Liver (tissue), 9 donors: Measurements from ENCODE around the gene TUSC2. TPM values are rescaled to one million over a fixed set of nuclear protein-coding genes. Genes with fewer than 3 reads are reported as not detected.

ENCODE experiments used
- DNase-seq: peaks from one replicate; pipeline ENCODE4 v3.0.0-alpha.2; 2017; ENCODE audit warnings: low spot score
- H3K27ac ChIP-seq, 2 donors: one replicate each; pipeline ENCODE4 v1.7.0; 2013; ENCODE audit warnings: inconsistent platforms in 2 of 2, low read length in 2 of 2, control low read depth in 1 of 2, low read depth in 1 of 2, mild to moderate bottlenecking in 1 of 2
- H3K27me3 ChIP-seq, 4 donors: one replicate each; pipeline versions ENCODE4 v1.6.1 to v1.7.0; 2013; ENCODE audit warnings: low read length in 3 of 4, inconsistent platforms in 1 of 4, mild to moderate bottlenecking in 1 of 4, moderate library complexity in 1 of 4; ENCODE audit not compliant: control insufficient read depth in 4 of 4, insufficient read depth in 4 of 4
- H3K36me3 ChIP-seq, 4 donors: one replicate each; pipeline versions ENCODE4 v1.6.1 to v1.7.0; 2013; ENCODE audit warnings: low read length in 3 of 4, mild to moderate bottlenecking in 3 of 4, low read depth in 1 of 4, moderate library complexity in 1 of 4; ENCODE audit not compliant: control insufficient read depth in 4 of 4, insufficient read depth in 3 of 4
- H3K4me1 ChIP-seq, 4 donors: one replicate each; pipeline versions ENCODE4 v1.6.1 to v1.7.0; 2013; ENCODE audit warnings: low read length in 3 of 4, mild to moderate bottlenecking in 3 of 4, moderate library complexity in 1 of 4; ENCODE audit not compliant: control insufficient read depth in 4 of 4, insufficient read depth in 4 of 4
- H3K4me3 ChIP-seq, 3 donors: one replicate each; pipeline versions ENCODE4 v1.6.1 to v1.7.0; 2013; ENCODE audit warnings: low read length in 3 of 3, control low read depth in 1 of 3, low read depth in 1 of 3, mild to moderate bottlenecking in 1 of 3
- H3K9ac ChIP-seq, 2 donors: one replicate each; pipeline ENCODE4 v1.7.0; 2013; ENCODE audit warnings: low read length in 2 of 2, mild to moderate bottlenecking in 2 of 2, moderate library complexity in 2 of 2, control low read depth in 1 of 2, low read depth in 1 of 2
- H3K9me3 ChIP-seq, 4 donors: one replicate each; pipeline versions ENCODE4 v1.6.1 to v1.7.0; 2013; ENCODE audit warnings: low read length in 3 of 4; ENCODE audit not compliant: control insufficient read depth in 4 of 4
- EGR1 ChIP-seq, 2 donors: IDR thresholded peaks; 2 replicates each; pipeline ENCODE4 v1.6.1; 2016 to 2018; ENCODE audit warnings: antibody characterized with exemption in 2 of 2, low read depth in 2 of 2
- FOXA2 ChIP-seq: IDR thresholded peaks from 2 replicates; pipeline ENCODE4 v1.6.1; 2016; ENCODE audit warnings: antibody characterized with exemption
- GABPA ChIP-seq, 2 donors: IDR thresholded peaks in 1 of 2; conservative IDR thresholded peaks in 1 of 2; 2 replicates each; pipeline ENCODE4 v1.6.1; 2016; ENCODE audit warnings: antibody characterized with exemption in 2 of 2, mild to moderate bottlenecking in 1 of 2, moderate library complexity in 1 of 2
- HNF4A ChIP-seq, 2 donors: conservative IDR thresholded peaks; 2 replicates each; pipeline ENCODE4 v1.6.1; 2016; ENCODE audit warnings: antibody characterized with exemption in 2 of 2, mild to moderate bottlenecking in 2 of 2
- HNF4G ChIP-seq: IDR thresholded peaks from 2 replicates; pipeline ENCODE4 v1.6.1; 2016; ENCODE audit warnings: antibody characterized with exemption
- JUND ChIP-seq, 2 donors: IDR thresholded peaks; 2 replicates each; pipeline ENCODE4 v1.6.1; 2016; ENCODE audit warnings: antibody characterized with exemption in 2 of 2
- NR2F2 ChIP-seq: IDR thresholded peaks from 2 replicates; pipeline ENCODE4 v1.6.1; 2016; ENCODE audit warnings: antibody characterized with exemption
- RXRA ChIP-seq, 2 donors: IDR thresholded peaks; 2 replicates each; pipeline ENCODE4 v1.6.1; 2017 to 2018; ENCODE audit warnings: antibody characterized with exemption in 2 of 2, mild to moderate bottlenecking in 1 of 2
- SP1 ChIP-seq: IDR thresholded peaks from 2 replicates; pipeline ENCODE4 v1.6.1; 2018; ENCODE audit warnings: antibody characterized with exemption, mild to moderate bottlenecking
- YY1 ChIP-seq: IDR thresholded peaks from 2 replicates; pipeline ENCODE4 v1.6.1; 2016; ENCODE audit warnings: antibody characterized with exemption, mild to moderate bottlenecking
- WGBS: extraction: QIAGEN DNeasy Blood & Tissue Kit; methylation state at CpG from one replicate; pipeline ENCODE4 v1.1.7; 2013; 5-methylcytosine and 5-hydroxymethylcytosine counted together
- polyA plus RNA-seq, 2 donors: library from polyadenylated mRNA; stranded (reverse) in 1 of 2; unstranded in 1 of 2; fragments of 200-250 nt in 1 of 2; fragments of >200 nt in 1 of 2; fragmentation: Nextera tagmentation in 1 of 2; extraction: Ambion mirVana in 1 of 2; gene quantifications; one replicate each; pipeline versions ENCODE4 v1.2.1 to v1.2.3, GENCODE V29; 2013 to 2015
- total RNA-seq, 2 donors: library from RNA; depleted of rRNA; stranded (reverse); fragments of >200 nt; gene quantifications; one replicate each; pipeline ENCODE4 v1.2.3, GENCODE V29; 2014
- TF ChIP-seq, protein P1 (sequence below): IDR thresholded peaks from 2 replicates; pipeline ENCODE4 v1.6.1; 2016; ENCODE audit warnings: antibody characterized with exemption
- TF ChIP-seq, protein P2 (sequence below): fragments of 150-350 bp; IDR thresholded peaks from 2 replicates; pipeline ENCODE4 v1.5.1; 2017; ENCODE audit warnings: improper control_type of control experiment, low read depth, low read length; ENCODE audit not compliant: missing input control
- TF ChIP-seq, protein P3 (sequence below): IDR thresholded peaks from 2 replicates; pipeline ENCODE4 v1.6.1; 2016; ENCODE audit warnings: antibody characterized with exemption
- TF ChIP-seq, protein P4 (sequence below): IDR thresholded peaks from 2 replicates; pipeline ENCODE4 v1.6.1; 2016; ENCODE audit warnings: antibody characterized with exemption, mild to moderate bottlenecking
- donor health status: healthy.
- donor health status: healthy.
- donor health status: healthy.
- donor health status: healthy.
- donor health status: healthy.

Gene TUSC2
- total and polyA plus RNA-seq, 4 donors, result 12.7 to 37.7 (median 21.7) TPM

DNA sequence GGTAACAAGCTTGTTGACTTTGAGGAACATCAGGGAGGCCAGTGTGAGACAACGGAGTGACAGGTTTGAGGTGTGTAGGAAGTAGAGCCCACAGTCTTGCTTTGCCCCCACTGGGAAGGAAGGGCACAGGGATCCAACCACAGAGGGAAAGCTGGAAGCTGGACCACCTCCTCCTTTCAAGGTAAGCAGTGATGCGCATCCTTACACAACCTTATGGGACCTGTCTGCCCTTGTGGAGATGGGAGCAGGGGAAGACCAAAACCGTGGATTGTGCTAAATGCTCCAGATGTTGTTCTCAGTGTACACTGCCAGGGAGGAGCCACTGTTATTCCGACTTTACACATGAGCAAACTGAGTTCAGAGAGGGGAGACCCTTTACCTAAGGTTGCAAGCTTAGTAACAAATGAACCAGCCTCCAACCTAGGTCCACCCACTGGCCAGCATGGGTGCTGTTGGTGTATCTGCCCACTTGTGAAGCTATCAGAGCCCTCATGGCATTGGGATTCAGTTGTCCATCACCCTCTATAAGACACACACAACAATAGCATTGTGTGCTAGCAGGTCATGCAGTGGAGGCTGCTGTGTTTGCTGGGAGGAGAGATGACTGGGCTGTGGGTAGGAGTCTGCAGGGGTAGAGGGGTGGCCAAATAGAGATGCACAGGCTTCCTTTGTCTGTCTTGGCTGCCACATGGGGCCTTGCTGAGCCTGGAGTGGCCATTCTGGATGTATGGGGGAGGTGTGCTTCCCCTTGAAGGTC lies 49.7 kb downstream of the TUSC2 start:
- TF ChIP-seq RXRA (IDR thresholded peaks at IDR 0.05), result no peak
- TF ChIP-seq NR2F2, result no peak
- no peak for TF ChIP-seq SP1
- TF ChIP-seq, protein P1, sequence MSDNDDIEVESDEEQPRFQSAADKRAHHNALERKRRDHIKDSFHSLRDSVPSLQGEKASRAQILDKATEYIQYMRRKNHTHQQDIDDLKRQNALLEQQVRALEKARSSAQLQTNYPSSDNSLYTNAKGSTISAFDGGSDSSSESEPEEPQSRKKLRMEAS, result no peak
- no peak for TF ChIP-seq HNF4A (conservative IDR thresholded peaks at IDR 0.05)
- TF ChIP-seq JUND (IDR thresholded peaks at IDR 0.05), result no peak
- no peak for TF ChIP-seq FOXA2
- Histone ChIP-seq H3K9me3 (no peaks in the 10 kb centered on the region), H3K27ac (no peak overlapping the region), H3K27me3 (peaks cover 0 to 2% (median 0%) of the 10 kb centered on the region in 4 donors), H3K4me1 (peaks cover 2 to 30% (median 10%) of the 10 kb centered on the region in 4 donors), H3K9ac (no peak overlapping the region), H3K36me3 (no peaks in the 10 kb centered on the region), H3K4me3 (no peak overlapping the region)
- 86% methylated on average over 4 of the region's 4 CpGs for WGBS
- no peak for DNase-seq

DNA sequence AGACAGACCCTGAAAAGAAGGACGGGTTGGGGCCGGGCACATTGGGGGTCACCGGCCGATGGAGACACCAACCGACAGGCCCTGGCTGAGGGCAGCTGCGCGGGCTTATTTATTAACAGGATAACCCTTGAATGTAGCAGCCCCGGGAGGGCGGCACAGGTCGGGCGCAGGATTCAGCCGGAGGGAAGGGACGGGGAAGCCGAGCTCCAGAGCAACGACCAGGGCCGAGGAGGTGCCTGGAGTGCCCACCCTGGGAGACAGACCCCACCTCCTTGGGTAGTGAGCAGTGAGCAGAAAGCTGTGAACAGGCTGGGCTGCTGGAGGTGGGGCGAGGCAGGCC lies 51.3 kb downstream of the TUSC2 start:
- no peaks in the 10 kb centered on the region for H3K36me3 ChIP-seq
- DNase-seq, result no peak

More for the DNA sequence above, 51.3 kb downstream of the TUSC2 start:
- TF ChIP-seq NR2F2, result no peak
- TF ChIP-seq GABPA (IDR thresholded peaks at IDR 0.05 in 1 of 2, conservative IDR thresholded peaks at IDR 0.05 in 1 of 2), result no peak
- TF ChIP-seq, protein P2, sequence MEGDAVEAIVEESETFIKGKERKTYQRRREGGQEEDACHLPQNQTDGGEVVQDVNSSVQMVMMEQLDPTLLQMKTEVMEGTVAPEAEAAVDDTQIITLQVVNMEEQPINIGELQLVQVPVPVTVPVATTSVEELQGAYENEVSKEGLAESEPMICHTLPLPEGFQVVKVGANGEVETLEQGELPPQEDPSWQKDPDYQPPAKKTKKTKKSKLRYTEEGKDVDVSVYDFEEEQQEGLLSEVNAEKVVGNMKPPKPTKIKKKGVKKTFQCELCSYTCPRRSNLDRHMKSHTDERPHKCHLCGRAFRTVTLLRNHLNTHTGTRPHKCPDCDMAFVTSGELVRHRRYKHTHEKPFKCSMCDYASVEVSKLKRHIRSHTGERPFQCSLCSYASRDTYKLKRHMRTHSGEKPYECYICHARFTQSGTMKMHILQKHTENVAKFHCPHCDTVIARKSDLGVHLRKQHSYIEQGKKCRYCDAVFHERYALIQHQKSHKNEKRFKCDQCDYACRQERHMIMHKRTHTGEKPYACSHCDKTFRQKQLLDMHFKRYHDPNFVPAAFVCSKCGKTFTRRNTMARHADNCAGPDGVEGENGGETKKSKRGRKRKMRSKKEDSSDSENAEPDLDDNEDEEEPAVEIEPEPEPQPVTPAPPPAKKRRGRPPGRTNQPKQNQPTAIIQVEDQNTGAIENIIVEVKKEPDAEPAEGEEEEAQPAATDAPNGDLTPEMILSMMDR, result no peak
- TF ChIP-seq HNF4A (conservative IDR thresholded peaks at IDR 0.05), result no peak
- TF ChIP-seq SP1, result no peak
- TF ChIP-seq YY1, result no peak
- TF ChIP-seq HNF4G, result no peak
- TF ChIP-seq, protein P3, sequence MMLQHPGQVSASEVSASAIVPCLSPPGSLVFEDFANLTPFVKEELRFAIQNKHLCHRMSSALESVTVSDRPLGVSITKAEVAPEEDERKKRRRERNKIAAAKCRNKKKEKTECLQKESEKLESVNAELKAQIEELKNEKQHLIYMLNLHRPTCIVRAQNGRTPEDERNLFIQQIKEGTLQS, result no peak
- TF ChIP-seq, protein P4, sequence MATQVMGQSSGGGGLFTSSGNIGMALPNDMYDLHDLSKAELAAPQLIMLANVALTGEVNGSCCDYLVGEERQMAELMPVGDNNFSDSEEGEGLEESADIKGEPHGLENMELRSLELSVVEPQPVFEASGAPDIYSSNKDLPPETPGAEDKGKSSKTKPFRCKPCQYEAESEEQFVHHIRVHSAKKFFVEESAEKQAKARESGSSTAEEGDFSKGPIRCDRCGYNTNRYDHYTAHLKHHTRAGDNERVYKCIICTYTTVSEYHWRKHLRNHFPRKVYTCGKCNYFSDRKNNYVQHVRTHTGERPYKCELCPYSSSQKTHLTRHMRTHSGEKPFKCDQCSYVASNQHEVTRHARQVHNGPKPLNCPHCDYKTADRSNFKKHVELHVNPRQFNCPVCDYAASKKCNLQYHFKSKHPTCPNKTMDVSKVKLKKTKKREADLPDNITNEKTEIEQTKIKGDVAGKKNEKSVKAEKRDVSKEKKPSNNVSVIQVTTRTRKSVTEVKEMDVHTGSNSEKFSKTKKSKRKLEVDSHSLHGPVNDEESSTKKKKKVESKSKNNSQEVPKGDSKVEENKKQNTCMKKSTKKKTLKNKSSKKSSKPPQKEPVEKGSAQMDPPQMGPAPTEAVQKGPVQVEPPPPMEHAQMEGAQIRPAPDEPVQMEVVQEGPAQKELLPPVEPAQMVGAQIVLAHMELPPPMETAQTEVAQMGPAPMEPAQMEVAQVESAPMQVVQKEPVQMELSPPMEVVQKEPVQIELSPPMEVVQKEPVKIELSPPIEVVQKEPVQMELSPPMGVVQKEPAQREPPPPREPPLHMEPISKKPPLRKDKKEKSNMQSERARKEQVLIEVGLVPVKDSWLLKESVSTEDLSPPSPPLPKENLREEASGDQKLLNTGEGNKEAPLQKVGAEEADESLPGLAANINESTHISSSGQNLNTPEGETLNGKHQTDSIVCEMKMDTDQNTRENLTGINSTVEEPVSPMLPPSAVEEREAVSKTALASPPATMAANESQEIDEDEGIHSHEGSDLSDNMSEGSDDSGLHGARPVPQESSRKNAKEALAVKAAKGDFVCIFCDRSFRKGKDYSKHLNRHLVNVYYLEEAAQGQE, result no peak
- TF ChIP-seq EGR1 (IDR thresholded peaks at IDR 0.05; ENCODE audit: low read depth in 2 of 2), result no peak
- TF ChIP-seq FOXA2, result no peak
- TF ChIP-seq, protein P1, result no peak
- TF ChIP-seq JUND (IDR thresholded peaks at IDR 0.05), result no peak
- Histone ChIP-seq H3K9me3 (no peaks in the 10 kb centered on the region), H3K27me3 (peaks cover 0 to 2% (median 0%) of the 10 kb centered on the region in 4 donors), H3K4me1 (peaks cover 3 to 35% (median 15%) of the 10 kb centered on the region in 4 donors), H3K27ac (no peak overlapping the region), H3K4me3 (no peak overlapping the region), H3K9ac (no peak overlapping the region)
- WGBS, result 44% methylated on average over 17 of the region's 17 CpGs
